CD14-positive monocyte (primary cell): ENCODE data around the gene FOXR1. TPM values are rescaled to one million over a fixed set of nuclear protein-coding genes. Genes with fewer than 3 reads are reported as not detected.

ENCODE experiments used
- DNase-seq, 3 donors: peaks; one replicate each; pipeline ENCODE4 v3.0.0-alpha.2; 2011 to 2022
- H2AFZ ChIP-seq: 2 replicates; pipeline ENCODE4 v1.6.0; 2012; ENCODE audit warnings: mild to moderate bottlenecking, low read depth, low read length, inconsistent platforms; ENCODE audit not compliant: insufficient read depth, poor library complexity, severe bottlenecking
- H3K27ac ChIP-seq, 2 donors: 1 replicate in 1 of 2; 2 replicates in 1 of 2; pipeline ENCODE4 v1.5.1; 2012 to 2013; ENCODE audit warnings: low read length in 2 of 2, control low read depth in 1 of 2, inconsistent platforms in 1 of 2, low read depth in 1 of 2, mild to moderate bottlenecking in 1 of 2
- H3K27me3 ChIP-seq, 2 donors: one replicate each; pipeline versions ENCODE4 v1.6.0 to v1.6.1; 2011 to 2013; ENCODE audit warnings: low read length in 2 of 2; ENCODE audit not compliant: control insufficient read depth in 2 of 2, insufficient read depth in 2 of 2
- H3K36me3 ChIP-seq, 2 donors: replicated peaks in 1 of 2; 1 replicate in 1 of 2; 2 replicates in 1 of 2; pipeline versions ENCODE4 v1.5.1 to v1.6.1; 2012 to 2013; ENCODE audit warnings: low read length in 2 of 2, control low read depth in 1 of 2, inconsistent platforms in 1 of 2, mild to moderate bottlenecking in 1 of 2; ENCODE audit not compliant: insufficient read depth in 2 of 2, control insufficient read depth in 1 of 2
- H3K4me1 ChIP-seq, 2 donors: 1 replicate in 1 of 2; 2 replicates in 1 of 2; pipeline versions ENCODE4 v1.5.1 to v1.6.1; 2012 to 2013; ENCODE audit warnings: low read length in 2 of 2, control low read depth in 1 of 2, inconsistent platforms in 1 of 2, mild to moderate bottlenecking in 1 of 2, moderate library complexity in 1 of 2; ENCODE audit not compliant: insufficient read depth in 2 of 2, control insufficient read depth in 1 of 2
- H3K4me2 ChIP-seq: replicated peaks from 2 replicates; pipeline ENCODE3; 2012; ENCODE audit warnings: low read length, moderate library complexity, mild to moderate bottlenecking; ENCODE audit not compliant: poor library complexity, severe bottlenecking; ENCODE audit errors: extremely low read depth
- H3K4me3 ChIP-seq, 3 experiments: fragments of 200-600 bp in 1 of 3; sonication (generic) in 1 of 3; replicated peaks in 1 of 3; 1 replicate in 2 of 3; 2 replicates in 1 of 3; pipeline ENCODE4 v1.5.1; 2011 to 2013; ENCODE audit warnings: low read length in 3 of 3, mild to moderate bottlenecking in 3 of 3, control low read depth in 2 of 3, low read depth in 2 of 3, inconsistent platforms in 1 of 3, moderate library complexity in 1 of 3
- H3K79me2 ChIP-seq: 2 replicates; pipeline ENCODE4 v1.6.0; 2012; ENCODE audit warnings: mild to moderate bottlenecking, control low read depth, inconsistent platforms, low read length, moderate library complexity; ENCODE audit not compliant: insufficient read depth
- H3K9ac ChIP-seq: 2 replicates; pipeline ENCODE4 v1.6.0; 2017; ENCODE audit warnings: low read length, mild to moderate bottlenecking; ENCODE audit not compliant: insufficient read depth, poor library complexity, severe bottlenecking
- H3K9me3 ChIP-seq, 2 donors: replicated peaks in 1 of 2; 1 replicate in 1 of 2; 2 replicates in 1 of 2; pipeline versions ENCODE4 v1.5.1 to v1.6.1; 2012 to 2013; ENCODE audit warnings: low read length in 2 of 2, control low read depth in 1 of 2; ENCODE audit not compliant: control insufficient read depth in 1 of 2, insufficient read depth in 1 of 2
- H4K20me1 ChIP-seq: 2 replicates; pipeline ENCODE4 v1.6.0; 2012; ENCODE audit warnings: mild to moderate bottlenecking, low read length, control low read depth, moderate library complexity; ENCODE audit not compliant: insufficient read depth
- H3K27ac Mint-ChIP-seq, 7 donors: one replicate each; pipeline ENCODE4 v1.8.0; 2020; ENCODE audit warnings: mild to moderate bottlenecking in 7 of 7, mixed read lengths in 7 of 7, moderate library complexity in 6 of 7, inconsistent platforms in 2 of 7
- H3K27me3 Mint-ChIP-seq, 3 donors: one replicate each; pipeline ENCODE4 v1.8.0; 2021 to 2022; ENCODE audit warnings: low read depth in 3 of 3, mild to moderate bottlenecking in 3 of 3, mixed read lengths in 3 of 3, moderate library complexity in 3 of 3, inconsistent platforms in 1 of 3
- H3K36me3 Mint-ChIP-seq, 2 donors: one replicate each; pipeline ENCODE4 v1.8.0; 2020; ENCODE audit warnings: mixed read lengths in 2 of 2, inconsistent platforms in 1 of 2, mild to moderate bottlenecking in 1 of 2
- H3K4me1 Mint-ChIP-seq: one replicate; pipeline ENCODE4 v1.8.0; 2020; ENCODE audit warnings: mild to moderate bottlenecking, mixed read lengths
- H3K4me3 Mint-ChIP-seq, 2 donors: one replicate each; pipeline ENCODE4 v1.8.0; 2020; ENCODE audit warnings: mild to moderate bottlenecking in 2 of 2, mixed read lengths in 2 of 2, moderate library complexity in 1 of 2
- H3K9me3 Mint-ChIP-seq, 7 donors: one replicate each; pipeline ENCODE4 v1.8.0; 2020 to 2022; ENCODE audit warnings: mixed read lengths in 7 of 7, mild to moderate bottlenecking in 6 of 7, moderate library complexity in 6 of 7, inconsistent platforms in 2 of 7
- WGBS: methylation state at CpG from one replicate; pipeline ENCODE4 v1.1.5; 2013; ENCODE audit warnings: missing lambda C conversion rate; ENCODE audit not compliant: insufficient coverage; 5-methylcytosine and 5-hydroxymethylcytosine counted together
- intact Hi-C, 2 donors: fragments of 100-400 bp; cut with micrococcal nuclease; formaldehyde crosslinking; loops; one replicate each; pipeline versions ENCODE4 v1.15.0 to v1.15.1; 2023
- polyA plus RNA-seq, 3 donors: library from polyadenylated mRNA; depleted of rRNA in 1 of 3; unstranded in 2 of 3; stranded (reverse) in 1 of 3; fragments of 300-500 nt in 2 of 3; fragments of >200 nt in 1 of 3; fragmentation: Illumina TruSeq in 2 of 3; gene quantifications; 1 replicate in 2 of 3; 2 replicates in 1 of 3; pipeline ENCODE4 v1.2.3, GENCODE V29; 2012 to 2021
- TF ChIP-seq, protein P1 (sequence below): fragments of 200-600 bp; IDR thresholded peaks from one replicate; pipeline ENCODE4 v1.8.0; 2022; ENCODE audit warnings: antibody characterized with exemption, mild to moderate bottlenecking

The FOXR1 gene
- polyA plus RNA-seq, 3 donors: not detected

DNA sequence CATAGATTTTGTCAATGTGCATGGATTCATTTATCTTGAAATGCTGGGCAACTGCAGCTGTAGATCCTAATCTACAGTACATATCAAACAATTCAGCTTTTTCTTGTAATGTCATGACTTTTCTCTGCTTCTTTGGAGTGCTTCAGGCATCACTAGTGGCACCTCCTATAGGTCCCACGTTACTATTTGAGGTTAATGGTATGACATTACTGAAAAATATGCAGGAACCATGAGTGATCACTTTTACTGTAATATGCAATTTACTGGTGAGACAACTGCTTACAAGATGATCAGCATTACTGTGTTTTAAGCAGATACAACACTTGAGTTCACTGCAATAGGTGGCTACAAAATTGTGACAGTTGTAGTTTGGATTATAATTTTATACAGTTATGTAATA is 29.3 kb downstream of the FOXR1 start:
- Mint-ChIP-seq H3K36me3 (peaks cover 47 to 69% of the 10 kb centered on the region in 2 donors), H3K4me1 (peaks cover 25% of the 10 kb centered on the region), H3K27me3 (peaks cover 0 to 2% (median 0%) of the 10 kb centered on the region in 3 donors), H3K4me3 (no peak overlapping the region), H3K9me3 (no peaks in the 10 kb centered on the region), H3K27ac (no peak overlapping the region)
- Histone ChIP-seq H3K9ac (no peak overlapping the region), H3K4me3 (no peak overlapping the region), H3K27ac (no peak overlapping the region), H3K4me2 (no peak overlapping the region), H3K36me3 (peaks cover 42 to 67% of the 10 kb centered on the region in 2 donors), H3K9me3 (no peaks in the 10 kb centered on the region), H3K79me2 (peaks cover 34% of the 10 kb centered on the region), H3K4me1 (peaks cover 19 to 23% of the 10 kb centered on the region in 2 donors), H4K20me1 (no peaks in the 10 kb centered on the region), H2AFZ (no peak overlapping the region), H3K27me3 (no peaks in the 10 kb centered on the region)
- DNase-seq: no peak
- intact Hi-C loops: no loop called here
- TF ChIP-seq, protein P1, sequence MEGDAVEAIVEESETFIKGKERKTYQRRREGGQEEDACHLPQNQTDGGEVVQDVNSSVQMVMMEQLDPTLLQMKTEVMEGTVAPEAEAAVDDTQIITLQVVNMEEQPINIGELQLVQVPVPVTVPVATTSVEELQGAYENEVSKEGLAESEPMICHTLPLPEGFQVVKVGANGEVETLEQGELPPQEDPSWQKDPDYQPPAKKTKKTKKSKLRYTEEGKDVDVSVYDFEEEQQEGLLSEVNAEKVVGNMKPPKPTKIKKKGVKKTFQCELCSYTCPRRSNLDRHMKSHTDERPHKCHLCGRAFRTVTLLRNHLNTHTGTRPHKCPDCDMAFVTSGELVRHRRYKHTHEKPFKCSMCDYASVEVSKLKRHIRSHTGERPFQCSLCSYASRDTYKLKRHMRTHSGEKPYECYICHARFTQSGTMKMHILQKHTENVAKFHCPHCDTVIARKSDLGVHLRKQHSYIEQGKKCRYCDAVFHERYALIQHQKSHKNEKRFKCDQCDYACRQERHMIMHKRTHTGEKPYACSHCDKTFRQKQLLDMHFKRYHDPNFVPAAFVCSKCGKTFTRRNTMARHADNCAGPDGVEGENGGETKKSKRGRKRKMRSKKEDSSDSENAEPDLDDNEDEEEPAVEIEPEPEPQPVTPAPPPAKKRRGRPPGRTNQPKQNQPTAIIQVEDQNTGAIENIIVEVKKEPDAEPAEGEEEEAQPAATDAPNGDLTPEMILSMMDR: no peak
- whole genome bisulfite sequencing: 60% methylated on average over 1 of the region's 1 CpG

DNA sequence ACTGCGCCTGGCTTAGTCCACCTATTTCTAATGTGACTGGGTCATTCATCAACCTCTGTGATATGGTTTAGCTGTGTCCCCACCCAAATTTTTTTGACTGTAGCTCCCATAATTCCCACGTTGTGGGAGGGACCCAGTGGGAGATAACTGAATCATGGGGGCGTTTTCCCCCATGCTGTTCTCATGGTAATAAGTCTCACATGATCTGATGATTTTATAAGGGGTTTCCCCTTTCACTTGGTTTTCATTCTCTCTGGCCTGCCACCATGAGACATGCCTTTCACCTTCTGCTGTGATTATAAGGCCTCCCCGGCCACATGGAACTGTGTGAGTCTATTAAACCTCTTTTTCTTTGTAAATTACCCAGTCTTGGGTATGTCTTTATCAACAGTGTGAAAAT is 35.1 kb downstream of the FOXR1 start:
- Histone ChIP-seq H3K4me1 (no peaks in the 10 kb centered on the region), H3K27me3 (no peaks in the 10 kb centered on the region), H3K36me3 (peaks cover 60 to 92% of the 10 kb centered on the region in 2 donors), H3K79me2 (no peaks in the 10 kb centered on the region), H3K27ac (no peak overlapping the region), H3K9ac (no peak overlapping the region), H3K9me3 (no peaks in the 10 kb centered on the region), H4K20me1 (no peaks in the 10 kb centered on the region), H3K4me2 (no peak overlapping the region), H2AFZ (no peak overlapping the region), H3K4me3 (no peak overlapping the region)
- TF ChIP-seq, protein P1: no peak
- H3K36me3 Mint-ChIP-seq: peaks cover 66 to 87% of the 10 kb centered on the region in 2 donors
- no peaks in the 10 kb centered on the region for H3K9me3 Mint-ChIP-seq
- intact Hi-C loops: no loop called here
- 90% methylated on average over 3 of the region's 4 CpGs for WGBS
- H3K27me3 Mint-ChIP-seq: no peaks in the 10 kb centered on the region
- H3K4me3 Mint-ChIP-seq: no peak overlapping the region
- peak overlapping the region in 1 of 7 donors; percentile 52 for H3K27ac Mint-ChIP-seq
- no peaks in the 10 kb centered on the region for H3K4me1 Mint-ChIP-seq
- DNase-seq: no peak
